SU-DHL-6 (cell line): ENCODE measurements around the gene LMX1A.

Experiments used
- H2AFZ ChIP-seq: fragments of 200-600 bp; sonication (generic); 2 replicates; pipeline ENCODE4 v1.6.1; 2014; ENCODE audit warnings: low read depth, mild to moderate bottlenecking, moderate library complexity, mixed read lengths, antibody characterized with exemption, low read length; ENCODE audit not compliant: severe bottlenecking
- H3F3A ChIP-seq: fragments of 200-600 bp; shearing (Covaris generic); 2 replicates; pipeline ENCODE4 v1.6.0; 2016; ENCODE audit warnings: antibody characterized with exemption, mild to moderate bottlenecking; ENCODE audit not compliant: insufficient read depth
- H3K27ac ChIP-seq: fragments of 200-600 bp; sonication (generic); 2 replicates; pipeline ENCODE4 v1.5.1; 2016; ENCODE audit warnings: low read depth, mild to moderate bottlenecking, low read length, moderate library complexity, mixed read lengths
- H3K27me3 ChIP-seq: fragments of 200-600 bp; sonication (generic), shearing (Covaris generic); 2 replicates; pipeline ENCODE4 v1.6.0; 2014; ENCODE audit warnings: mild to moderate bottlenecking, low read length
- H3K36me3 ChIP-seq: fragments of 200-600 bp; sonication (generic); 2 replicates; pipeline ENCODE4 v1.6.1; 2014; ENCODE audit warnings: mild to moderate bottlenecking, low read length, mixed read lengths
- H3K4me2 ChIP-seq: fragments of 300-600, 200-600 bp; shearing (Covaris generic), sonication (generic); 2 replicates; pipeline ENCODE4 v1.6.0; 2014; ENCODE audit warnings: low read length, low read depth, mild to moderate bottlenecking; ENCODE audit not compliant: poor library complexity, severe bottlenecking
- H3K4me3 ChIP-seq: fragments of 200-600 bp; sonication (generic); 2 replicates; pipeline ENCODE4 v1.5.1; 2014; ENCODE audit warnings: antibody characterized with exemption, low read length, mild to moderate bottlenecking, mixed read lengths; ENCODE audit not compliant: insufficient read depth, poor library complexity, severe bottlenecking
- H3K79me2 ChIP-seq: fragments of 200-600 bp; sonication (generic); 2 replicates; pipeline ENCODE4 v1.6.1; 2014; ENCODE audit warnings: mild to moderate bottlenecking, low read length, moderate library complexity; ENCODE audit not compliant: insufficient read depth
- H3K9ac ChIP-seq: fragments of 200-600 bp; sonication (generic); 2 replicates; pipeline ENCODE4 v1.7.0; 2014; ENCODE audit warnings: mild to moderate bottlenecking, low read length
- H3K9me2 ChIP-seq: fragments of 200-600 bp; sonication (generic); replicated peaks from 2 replicates; pipeline ENCODE4 v1.6.1; 2014; ENCODE audit warnings: low read length; ENCODE audit not compliant: insufficient read depth
- H3K9me3 ChIP-seq: fragments of 200-600 bp; sonication (generic); 2 replicates; pipeline ENCODE4 v1.6.1; 2014; ENCODE audit warnings: low read length, mixed read lengths; ENCODE audit not compliant: insufficient read depth
- H4K20me1 ChIP-seq: fragments of 200-600 bp; sonication (generic); 2 replicates; pipeline ENCODE4 v1.6.1; 2014; ENCODE audit warnings: low read depth, mild to moderate bottlenecking, antibody characterized with exemption, low read length, moderate library complexity, mixed read lengths
- CTCF ChIP-seq: fragments of 200-600 bp; sonication (generic); IDR thresholded peaks from one replicate; pipeline ENCODE4 v1.5.1; 2017; ENCODE audit warnings: antibody characterized with exemption, mild to moderate bottlenecking, low read length, moderate library complexity; ENCODE audit not compliant: insufficient read depth, poor library complexity, severe bottlenecking
- EZH2phosphoT487 ChIP-seq: fragments of 200-600 bp; sonication (generic), shearing (Covaris generic); conservative IDR thresholded peaks from 2 replicates; pipeline ENCODE4 v1.6.1; 2018; ENCODE audit warnings: mild to moderate bottlenecking, antibody characterized with exemption, low read length, moderate library complexity, mixed read lengths

Gene LMX1A

GRCh38 chr1:165189913-165190312 lies 166.6 kb downstream of the LMX1A start:
- no peak overlapping the region for H3K4me2 ChIP-seq
- no peaks in the 10 kb centered on the region for H3K27me3 ChIP-seq
- no peaks in the 10 kb centered on the region for H3K9me2 ChIP-seq
- H3K9ac ChIP-seq = no peak overlapping the region
- H3K36me3 ChIP-seq = no peaks in the 10 kb centered on the region
- no peak overlapping the region for H3K27ac ChIP-seq
- no peaks in the 10 kb centered on the region for H4K20me1 ChIP-seq
- no peak for TF ChIP-seq CTCF
- TF ChIP-seq EZH2phosphoT487 = no peak
- no peaks in the 10 kb centered on the region for H3K9me3 ChIP-seq
- H3K79me2 ChIP-seq = no peaks in the 10 kb centered on the region
- no peak overlapping the region for H3K4me3 ChIP-seq
- no peaks in the 10 kb centered on the region for H3F3A ChIP-seq
- no peak overlapping the region for H2AFZ ChIP-seq

- Histone ChIP-seq H3K4me3 (no peak overlapping the region), H2AFZ (no peak overlapping the region)
- no peak for TF ChIP-seq CTCF
- no peak for TF ChIP-seq EZH2phosphoT487
Measured at GRCh38 chr1:165189011-165189410, 167.5 kb downstream of the LMX1A start.

GRCh38 chr1:165187031-165188009 lies 169.2 kb downstream of the LMX1A start:
- H3K27ac ChIP-seq = no peak overlapping the region
- H4K20me1 ChIP-seq = no peaks in the 10 kb centered on the region
- no peak overlapping the region for H3K4me2 ChIP-seq
- no peaks in the 10 kb centered on the region for H3K9me2 ChIP-seq
- no peaks in the 10 kb centered on the region for H3K9me3 ChIP-seq
- H3K27me3 ChIP-seq = no peaks in the 10 kb centered on the region
- H3K79me2 ChIP-seq = no peaks in the 10 kb centered on the region
- no peak overlapping the region for H2AFZ ChIP-seq
- TF ChIP-seq EZH2phosphoT487 (no peak), CTCF (no peak)
- H3K4me3 ChIP-seq = no peak overlapping the region
- H3K36me3 ChIP-seq = no peaks in the 10 kb centered on the region
- H3K9ac ChIP-seq = no peak overlapping the region
- no peaks in the 10 kb centered on the region for H3F3A ChIP-seq

More at GRCh38 chr1:165189011-165189410, 167.5 kb downstream of the LMX1A start:
- Histone ChIP-seq H3F3A (no peaks in the 10 kb centered on the region), H3K4me2 (no peak overlapping the region), H3K9me2 (no peaks in the 10 kb centered on the region), H3K27ac (no peak overlapping the region), H3K9me3 (no peaks in the 10 kb centered on the region), H3K79me2 (no peaks in the 10 kb centered on the region), H3K27me3 (no peaks in the 10 kb centered on the region), H3K36me3 (no peaks in the 10 kb centered on the region), H4K20me1 (no peaks in the 10 kb centered on the region), H3K9ac (no peak overlapping the region)
